ENCODE data around the gene TSTD2. TPM values are rescaled to one million over a fixed set of nuclear protein-coding genes. Genes with fewer than 3 reads are reported as not detected.
"Not testable (repeated sequence)": the region's sequence is repeated elsewhere in the genome, so short reads cannot be mapped to it uniquely, and the experiment has no call there.

The TSTD2 gene
- polyA plus RNA-seq, 12 donors = 12.0 to 32.7 (median 23.2) TPM; not detected in 1

- no peak for DNase-seq
These were observed 39.2 kb downstream of the TSTD2 start for GRCh38 chr9:97593960-97594359.

GRCh38 chr9:97592126-97592525 is 41.0 kb downstream of the TSTD2 start:
- DNase-seq = no peak

DNA sequence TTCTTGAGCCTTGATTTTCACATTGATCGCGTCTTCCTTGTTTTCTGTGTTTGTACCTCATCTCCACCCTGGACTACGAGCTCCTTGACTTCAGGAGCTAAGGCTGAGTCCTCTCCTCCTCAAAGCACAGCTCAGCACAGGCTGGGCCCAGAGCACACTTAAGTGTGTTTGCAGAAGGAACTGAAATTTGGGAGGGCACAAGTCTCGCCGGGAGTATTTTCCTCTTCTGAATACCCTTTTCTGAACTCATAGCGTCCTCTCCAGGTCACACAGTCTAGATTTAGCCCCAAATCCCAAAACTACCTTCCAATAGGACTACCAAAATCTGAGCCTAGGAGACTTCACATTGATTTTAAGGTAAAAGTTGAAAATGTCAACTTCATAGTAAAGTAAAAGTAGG is 41.6 kb downstream of the TSTD2 start:
- no peak for DNase-seq

- not testable (repeated sequence) for DNase-seq
These were observed 46.3 kb downstream of the TSTD2 start for GRCh38 chr9:97586909-97587308.

DNA sequence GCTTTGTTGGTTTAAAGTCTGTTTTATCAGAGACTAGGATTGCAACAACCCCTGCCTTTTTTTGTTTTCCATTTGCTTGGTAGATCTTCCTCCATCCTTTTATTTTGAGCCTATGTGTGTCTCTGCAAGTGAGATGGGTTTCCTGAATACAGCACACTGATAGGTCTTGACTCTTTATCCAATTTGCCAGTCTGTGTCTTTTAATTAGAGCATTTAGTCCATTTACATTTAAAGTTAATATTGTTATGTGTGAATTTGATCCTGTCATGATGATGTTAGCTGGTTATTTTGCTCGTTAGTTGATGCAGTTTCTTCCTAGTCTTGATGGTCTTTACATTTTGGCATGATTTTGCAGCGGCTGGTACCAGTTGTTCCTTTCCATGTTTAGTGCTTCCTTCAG is 48.4 kb downstream of the TSTD2 start:
- DNase-seq = not testable (repeated sequence)

DNA sequence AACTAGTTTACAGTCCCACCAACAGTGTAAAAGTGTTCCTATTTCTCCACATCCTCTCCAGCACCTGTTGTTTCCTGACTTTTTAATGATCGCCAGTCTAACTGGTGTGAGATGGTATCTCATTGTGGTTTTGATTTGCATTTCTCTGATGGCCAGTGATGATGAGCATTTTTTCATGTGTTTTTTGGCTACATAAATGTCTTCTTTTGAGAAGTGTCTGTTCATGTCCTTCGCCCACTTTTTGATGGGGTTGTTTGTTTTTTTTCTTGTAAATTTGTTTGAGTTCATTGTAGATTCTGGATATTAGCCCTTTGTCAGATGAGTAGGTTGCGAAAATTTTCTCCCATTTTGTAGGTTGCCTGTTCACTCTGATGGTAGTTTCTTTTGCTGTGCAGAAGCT is 51.6 kb downstream of the TSTD2 start:
- not testable (repeated sequence) for DNase-seq

DNA sequence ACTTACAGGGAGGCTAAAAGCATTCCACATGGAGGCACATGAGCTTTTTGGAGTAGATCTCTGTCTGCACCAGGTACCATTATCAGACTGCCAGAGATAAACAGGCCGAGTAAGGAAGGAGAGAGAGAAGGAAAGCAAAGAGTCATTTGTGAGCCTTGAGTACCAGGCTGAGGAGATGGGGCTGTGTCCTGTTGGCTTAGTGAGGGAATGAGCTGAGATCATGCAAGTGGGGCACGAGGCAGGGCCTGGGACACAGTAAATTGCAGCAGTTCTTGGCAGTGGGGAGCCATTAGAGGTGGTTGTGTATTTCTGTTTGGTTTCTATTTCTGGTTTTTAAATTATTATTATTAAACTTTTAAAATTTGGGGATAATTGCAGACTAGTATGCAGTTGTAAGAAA is 53.3 kb downstream of the TSTD2 start:
- no peak for DNase-seq

GRCh38 chr9:97578846-97579245 is 54.3 kb downstream of the TSTD2 start:
- DNase-seq = no peak

- no peak for DNase-seq
These were observed 56.1 kb downstream of the TSTD2 start for GRCh38 chr9:97577051-97577450.

GRCh38 chr9:97575673-97576200 is 57.4 kb downstream of the TSTD2 start:
- no peak for DNase-seq

GRCh38 chr9:97574921-97575672 is 58.1 kb downstream of the TSTD2 start:
- not testable (repeated sequence) for DNase-seq

- not testable (repeated sequence) for DNase-seq
These were observed 59.0 kb downstream of the TSTD2 start for GRCh38 chr9:97574101-97574571.

GRCh38 chr9:97573482-97574073 is 59.6 kb downstream of the TSTD2 start:
- no peak for DNase-seq

GRCh38 chr9:97572892-97573365 is 60.2 kb downstream of the TSTD2 start:
- DNase-seq = no peak

GRCh38 chr9:97572196-97572891 is 60.8 kb downstream of the TSTD2 start:
- DNase-seq = no peak

GRCh38 chr9:97571664-97572063 is 61.5 kb downstream of the TSTD2 start:
- no peak for DNase-seq

- DNase-seq = peak; percentile 39
These were observed 62.3 kb downstream of the TSTD2 start for GRCh38 chr9:97570899-97571298.

DNA sequence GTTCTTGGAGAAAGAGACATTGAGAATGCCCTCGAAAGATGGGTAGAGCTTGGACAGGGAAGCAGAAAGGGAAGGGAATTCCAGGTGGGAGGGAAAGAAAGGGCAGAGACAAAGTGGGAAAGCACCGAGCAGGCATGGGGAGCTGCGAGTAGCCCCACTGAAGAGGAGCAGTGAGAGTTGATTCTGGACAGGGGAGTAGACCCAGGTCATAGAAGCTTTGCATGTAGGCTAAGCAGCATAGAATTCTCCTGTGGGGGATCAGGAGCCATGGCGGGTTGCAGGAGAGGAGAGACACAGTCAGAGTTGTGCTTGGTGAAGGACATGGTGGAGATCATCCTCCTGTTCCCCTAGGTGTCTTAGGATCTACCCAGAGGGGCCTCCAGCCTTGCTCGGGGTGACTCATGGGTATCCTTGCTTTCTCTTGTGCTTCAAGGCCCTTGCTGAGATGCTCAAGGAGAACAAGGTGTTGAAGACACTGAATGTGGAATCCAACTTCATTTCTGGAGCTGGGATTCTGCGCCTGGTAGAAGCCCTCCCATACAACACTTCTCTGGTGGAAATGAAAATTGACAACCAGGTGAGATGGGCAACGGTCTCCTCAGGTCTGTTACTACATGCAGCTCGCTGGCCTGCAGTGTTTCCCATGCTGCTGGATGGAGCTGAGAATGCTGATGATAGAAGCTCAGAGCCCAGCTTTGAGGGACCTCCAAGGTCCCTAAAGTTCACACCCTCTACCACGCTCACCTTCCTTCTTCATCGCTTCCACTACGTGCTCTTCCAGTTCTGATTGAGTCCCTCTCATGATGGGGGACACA is 64.5 kb downstream of the TSTD2 start:
- DNase-seq = no peak

DNA sequence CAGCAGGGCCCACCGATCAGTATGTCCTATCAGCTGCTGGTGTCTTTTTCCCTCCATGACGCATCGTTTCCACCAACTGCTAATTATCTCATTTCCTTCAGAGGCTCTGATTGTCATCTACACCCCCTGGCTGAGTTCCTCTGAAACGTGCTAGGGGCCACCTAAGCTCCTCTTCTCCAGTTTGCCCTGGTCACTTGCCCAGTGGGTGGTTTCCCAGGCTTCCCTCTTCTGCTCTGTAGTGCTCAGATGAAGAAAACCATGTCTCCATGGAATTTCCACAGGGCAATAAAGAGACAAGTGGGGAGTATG is 65.3 kb downstream of the TSTD2 start:
- no peak for DNase-seq

GRCh38 chr9:97567182-97567893 is 65.8 kb downstream of the TSTD2 start:
- no peak for DNase-seq

GRCh38 chr9:97565262-97565661 is 67.9 kb downstream of the TSTD2 start:
- no peak for DNase-seq

Measured in muscle of arm (tissue), 12 donors.